CD14-positive monocyte (primary cell): Measurements from ENCODE around the gene UTS2B. TPM values are rescaled to one million over a fixed set of nuclear protein-coding genes. Genes with fewer than 3 reads are reported as not detected.

Experiments
- DNase-seq, 3 donors: peaks; one replicate each; pipeline ENCODE4 v3.0.0-alpha.2; 2011 to 2022
- H2AFZ ChIP-seq: 2 replicates; pipeline ENCODE4 v1.6.0; 2012; ENCODE audit warnings: mild to moderate bottlenecking, low read depth, low read length, inconsistent platforms; ENCODE audit not compliant: insufficient read depth, poor library complexity, severe bottlenecking
- H3K27ac ChIP-seq, 2 donors: 1 replicate in 1 of 2; 2 replicates in 1 of 2; pipeline ENCODE4 v1.5.1; 2012 to 2013; ENCODE audit warnings: low read length in 2 of 2, control low read depth in 1 of 2, inconsistent platforms in 1 of 2, low read depth in 1 of 2, mild to moderate bottlenecking in 1 of 2
- H3K27me3 ChIP-seq, 2 donors: one replicate each; pipeline versions ENCODE4 v1.6.0 to v1.6.1; 2011 to 2013; ENCODE audit warnings: low read length in 2 of 2; ENCODE audit not compliant: control insufficient read depth in 2 of 2, insufficient read depth in 2 of 2
- H3K36me3 ChIP-seq, 2 donors: replicated peaks in 1 of 2; 1 replicate in 1 of 2; 2 replicates in 1 of 2; pipeline versions ENCODE4 v1.5.1 to v1.6.1; 2012 to 2013; ENCODE audit warnings: low read length in 2 of 2, control low read depth in 1 of 2, inconsistent platforms in 1 of 2, mild to moderate bottlenecking in 1 of 2; ENCODE audit not compliant: insufficient read depth in 2 of 2, control insufficient read depth in 1 of 2
- H3K4me1 ChIP-seq, 2 donors: 1 replicate in 1 of 2; 2 replicates in 1 of 2; pipeline versions ENCODE4 v1.5.1 to v1.6.1; 2012 to 2013; ENCODE audit warnings: low read length in 2 of 2, control low read depth in 1 of 2, inconsistent platforms in 1 of 2, mild to moderate bottlenecking in 1 of 2, moderate library complexity in 1 of 2; ENCODE audit not compliant: insufficient read depth in 2 of 2, control insufficient read depth in 1 of 2
- H3K4me2 ChIP-seq: replicated peaks from 2 replicates; pipeline ENCODE3; 2012; ENCODE audit warnings: low read length, moderate library complexity, mild to moderate bottlenecking; ENCODE audit not compliant: poor library complexity, severe bottlenecking; ENCODE audit errors: extremely low read depth
- H3K4me3 ChIP-seq, 3 experiments: fragments of 200-600 bp in 1 of 3; sonication (generic) in 1 of 3; replicated peaks in 1 of 3; 1 replicate in 2 of 3; 2 replicates in 1 of 3; pipeline ENCODE4 v1.5.1; 2011 to 2013; ENCODE audit warnings: low read length in 3 of 3, mild to moderate bottlenecking in 3 of 3, control low read depth in 2 of 3, low read depth in 2 of 3, inconsistent platforms in 1 of 3, moderate library complexity in 1 of 3
- H3K79me2 ChIP-seq: 2 replicates; pipeline ENCODE4 v1.6.0; 2012; ENCODE audit warnings: mild to moderate bottlenecking, control low read depth, inconsistent platforms, low read length, moderate library complexity; ENCODE audit not compliant: insufficient read depth
- H3K9ac ChIP-seq: 2 replicates; pipeline ENCODE4 v1.6.0; 2017; ENCODE audit warnings: low read length, mild to moderate bottlenecking; ENCODE audit not compliant: insufficient read depth, poor library complexity, severe bottlenecking
- H3K9me3 ChIP-seq, 2 donors: replicated peaks in 1 of 2; 1 replicate in 1 of 2; 2 replicates in 1 of 2; pipeline versions ENCODE4 v1.5.1 to v1.6.1; 2012 to 2013; ENCODE audit warnings: low read length in 2 of 2, control low read depth in 1 of 2; ENCODE audit not compliant: control insufficient read depth in 1 of 2, insufficient read depth in 1 of 2
- H4K20me1 ChIP-seq: 2 replicates; pipeline ENCODE4 v1.6.0; 2012; ENCODE audit warnings: mild to moderate bottlenecking, low read length, control low read depth, moderate library complexity; ENCODE audit not compliant: insufficient read depth
- H3K27ac Mint-ChIP-seq, 7 donors: one replicate each; pipeline ENCODE4 v1.8.0; 2020; ENCODE audit warnings: mild to moderate bottlenecking in 7 of 7, mixed read lengths in 7 of 7, moderate library complexity in 6 of 7, inconsistent platforms in 2 of 7
- H3K27me3 Mint-ChIP-seq, 3 donors: one replicate each; pipeline ENCODE4 v1.8.0; 2021 to 2022; ENCODE audit warnings: low read depth in 3 of 3, mild to moderate bottlenecking in 3 of 3, mixed read lengths in 3 of 3, moderate library complexity in 3 of 3, inconsistent platforms in 1 of 3
- H3K36me3 Mint-ChIP-seq, 2 donors: one replicate each; pipeline ENCODE4 v1.8.0; 2020; ENCODE audit warnings: mixed read lengths in 2 of 2, inconsistent platforms in 1 of 2, mild to moderate bottlenecking in 1 of 2
- H3K4me1 Mint-ChIP-seq: one replicate; pipeline ENCODE4 v1.8.0; 2020; ENCODE audit warnings: mild to moderate bottlenecking, mixed read lengths
- H3K4me3 Mint-ChIP-seq, 2 donors: one replicate each; pipeline ENCODE4 v1.8.0; 2020; ENCODE audit warnings: mild to moderate bottlenecking in 2 of 2, mixed read lengths in 2 of 2, moderate library complexity in 1 of 2
- H3K9me3 Mint-ChIP-seq, 7 donors: one replicate each; pipeline ENCODE4 v1.8.0; 2020 to 2022; ENCODE audit warnings: mixed read lengths in 7 of 7, mild to moderate bottlenecking in 6 of 7, moderate library complexity in 6 of 7, inconsistent platforms in 2 of 7
- WGBS: methylation state at CpG from one replicate; pipeline ENCODE4 v1.1.5; 2013; ENCODE audit warnings: missing lambda C conversion rate; ENCODE audit not compliant: insufficient coverage; 5-methylcytosine and 5-hydroxymethylcytosine counted together
- intact Hi-C, 2 donors: fragments of 100-400 bp; cut with micrococcal nuclease; formaldehyde crosslinking; loops; one replicate each; pipeline versions ENCODE4 v1.15.0 to v1.15.1; 2023
- polyA plus RNA-seq, 3 donors: library from polyadenylated mRNA; depleted of rRNA in 1 of 3; unstranded in 2 of 3; stranded (reverse) in 1 of 3; fragments of 300-500 nt in 2 of 3; fragments of >200 nt in 1 of 3; fragmentation: Illumina TruSeq in 2 of 3; gene quantifications; 1 replicate in 2 of 3; 2 replicates in 1 of 3; pipeline ENCODE4 v1.2.3, GENCODE V29; 2012 to 2021
- TF ChIP-seq, protein P1 (sequence below): fragments of 200-600 bp; IDR thresholded peaks from one replicate; pipeline ENCODE4 v1.8.0; 2022; ENCODE audit warnings: antibody characterized with exemption, mild to moderate bottlenecking

The UTS2B gene
- polyA plus RNA-seq, 3 donors = not detected

DNA sequence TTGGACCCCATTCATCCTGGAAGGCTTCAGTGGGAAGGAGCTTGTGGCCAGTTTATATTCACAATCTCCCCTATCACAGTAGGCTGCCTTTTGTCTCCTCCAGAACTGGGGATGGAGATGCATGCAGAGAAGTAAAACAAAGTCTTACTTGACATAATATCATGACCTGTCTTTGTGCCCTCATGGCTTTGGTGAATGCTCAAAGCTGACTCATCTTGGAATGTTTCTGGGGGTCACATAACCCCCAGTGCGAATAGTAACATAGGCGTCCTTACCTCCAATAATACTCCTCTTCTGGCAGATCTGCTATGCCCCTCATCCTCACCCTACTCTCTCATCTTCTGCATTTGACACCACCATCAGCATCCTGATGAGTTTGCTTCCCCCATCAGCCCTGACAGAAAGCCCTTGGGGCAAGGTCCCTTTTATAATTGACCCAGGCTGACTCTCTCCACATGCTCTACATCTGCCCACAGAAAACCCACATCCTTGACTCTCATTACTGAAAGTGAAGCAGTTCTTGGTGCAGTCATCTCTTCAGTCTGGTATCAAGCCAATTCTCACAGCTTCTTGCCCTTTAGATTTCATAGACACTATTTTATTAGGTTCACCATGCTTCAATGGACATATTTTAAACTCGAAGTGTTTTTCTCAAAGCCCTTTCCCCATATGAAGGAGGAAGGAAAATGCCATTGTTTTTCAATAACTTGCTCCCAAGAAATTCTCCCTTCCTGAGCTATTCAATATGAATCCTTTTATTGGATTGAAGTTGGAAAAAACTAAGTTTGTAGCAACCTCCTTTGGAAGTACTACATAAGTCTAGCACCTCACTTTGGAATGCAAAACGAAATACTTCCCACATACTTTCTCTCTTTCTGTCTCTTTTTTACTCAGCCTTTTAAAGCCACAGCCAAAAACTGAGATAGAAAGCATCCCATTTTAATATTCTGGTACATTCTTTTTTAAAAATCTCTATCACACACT, 94.7 kb downstream of the UTS2B start:
- DNase-seq = no peak
- Mint-ChIP-seq H3K27me3 (peaks cover 3 to 9% (median 7%) of the 10 kb centered on the region in 3 donors), H3K36me3 (no peaks in the 10 kb centered on the region), H3K27ac (peak overlapping the region in 1 of 7 donors; percentile 15), H3K4me1 (peaks cover 10% of the 10 kb centered on the region), H3K4me3 (no peak overlapping the region), H3K9me3 (peaks cover 0 to 2% (median 0%) of the 10 kb centered on the region in 7 donors)
- Histone ChIP-seq H4K20me1 (no peaks in the 10 kb centered on the region), H3K79me2 (no peaks in the 10 kb centered on the region), H3K36me3 (no peaks in the 10 kb centered on the region), H3K9ac (no peak overlapping the region), H3K4me3 (no peak overlapping the region), H3K27me3 (no peaks in the 10 kb centered on the region), H3K9me3 (no peaks in the 10 kb centered on the region), H2AFZ (no peak overlapping the region), H3K27ac (no peak overlapping the region), H3K4me1 (peaks cover 10 to 11% of the 10 kb centered on the region in 2 donors), H3K4me2 (no peak overlapping the region)
- WGBS = 85% methylated on average over 2 of the region's 4 CpGs
- intact Hi-C loops = no loop called here
- TF ChIP-seq, protein P1, sequence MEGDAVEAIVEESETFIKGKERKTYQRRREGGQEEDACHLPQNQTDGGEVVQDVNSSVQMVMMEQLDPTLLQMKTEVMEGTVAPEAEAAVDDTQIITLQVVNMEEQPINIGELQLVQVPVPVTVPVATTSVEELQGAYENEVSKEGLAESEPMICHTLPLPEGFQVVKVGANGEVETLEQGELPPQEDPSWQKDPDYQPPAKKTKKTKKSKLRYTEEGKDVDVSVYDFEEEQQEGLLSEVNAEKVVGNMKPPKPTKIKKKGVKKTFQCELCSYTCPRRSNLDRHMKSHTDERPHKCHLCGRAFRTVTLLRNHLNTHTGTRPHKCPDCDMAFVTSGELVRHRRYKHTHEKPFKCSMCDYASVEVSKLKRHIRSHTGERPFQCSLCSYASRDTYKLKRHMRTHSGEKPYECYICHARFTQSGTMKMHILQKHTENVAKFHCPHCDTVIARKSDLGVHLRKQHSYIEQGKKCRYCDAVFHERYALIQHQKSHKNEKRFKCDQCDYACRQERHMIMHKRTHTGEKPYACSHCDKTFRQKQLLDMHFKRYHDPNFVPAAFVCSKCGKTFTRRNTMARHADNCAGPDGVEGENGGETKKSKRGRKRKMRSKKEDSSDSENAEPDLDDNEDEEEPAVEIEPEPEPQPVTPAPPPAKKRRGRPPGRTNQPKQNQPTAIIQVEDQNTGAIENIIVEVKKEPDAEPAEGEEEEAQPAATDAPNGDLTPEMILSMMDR = no peak

DNA sequence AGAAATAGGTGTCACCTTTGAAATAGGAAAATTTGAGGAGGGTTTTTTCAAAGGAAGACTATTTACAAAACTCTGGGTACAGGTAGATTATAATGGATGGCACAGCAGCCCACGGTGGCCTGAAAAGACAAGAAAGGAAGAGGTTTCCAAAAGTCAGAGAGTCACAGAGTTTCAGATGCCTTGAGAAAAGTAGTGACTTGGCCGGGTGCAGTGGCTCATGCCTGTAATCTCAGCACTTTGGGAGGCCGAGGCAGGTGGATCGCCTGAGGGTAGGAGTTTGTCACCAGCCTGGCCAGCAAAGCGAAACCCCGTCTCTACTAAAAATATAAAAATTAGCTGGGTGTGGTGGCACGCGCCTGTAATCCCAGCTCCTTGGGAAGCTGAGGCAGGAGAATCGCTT, 96.1 kb downstream of the UTS2B start:
- Mint-ChIP-seq H3K4me1 (no peaks in the 10 kb centered on the region), H3K27ac (peak overlapping the region in 1 of 7 donors; percentile 38), H3K36me3 (no peaks in the 10 kb centered on the region), H3K9me3 (peaks cover 0 to 2% (median 0%) of the 10 kb centered on the region in 7 donors), H3K4me3 (no peak overlapping the region), H3K27me3 (peaks cover 5 to 9% (median 7%) of the 10 kb centered on the region in 3 donors)
- TF ChIP-seq, protein P1 = no peak
- no peaks in the 10 kb centered on the region for H3K27me3 ChIP-seq
- H3K36me3 ChIP-seq = no peaks in the 10 kb centered on the region
- H2AFZ ChIP-seq = no peak overlapping the region
- no peak overlapping the region for H3K4me2 ChIP-seq
- no peak overlapping the region for H3K4me3 ChIP-seq
- H4K20me1 ChIP-seq = no peaks in the 10 kb centered on the region
- H3K9me3 ChIP-seq = no peaks in the 10 kb centered on the region
- 96% methylated on average over 3 of the region's 9 CpGs for WGBS
- no peaks in the 10 kb centered on the region for H3K4me1 ChIP-seq
- H3K9ac ChIP-seq = no peak overlapping the region
- no peaks in the 10 kb centered on the region for H3K79me2 ChIP-seq
- DNase-seq = no peak
- intact Hi-C loops = no loop called here
- no peak overlapping the region for H3K27ac ChIP-seq
